Memory B cell (primary cell): ENCODE data around the gene ING2.

Experiments
- ATAC-seq: fragments of 150-1000 bp; cut with Tn5 transposase; 2 replicates; pipeline ENCODE4 v1.10.0; 2021; ENCODE audit warnings: low read depth, mild to moderate bottlenecking, moderate library complexity
- DNase-seq, 2 donors: peaks; one replicate each; pipeline ENCODE4 v3.0.0; 2022; ENCODE audit warnings: low spot score in 2 of 2
- H3K27ac Mint-ChIP-seq: one replicate; pipeline ENCODE4 v1.8.0; 2022; ENCODE audit warnings: mild to moderate bottlenecking, moderate library complexity, mixed read lengths
- H3K27me3 Mint-ChIP-seq: one replicate; pipeline ENCODE4 v1.8.0; 2022; ENCODE audit warnings: mixed read lengths
- H3K36me3 Mint-ChIP-seq: one replicate; pipeline ENCODE4 v1.8.0; 2022; ENCODE audit warnings: mild to moderate bottlenecking, mixed read lengths
- H3K4me1 Mint-ChIP-seq: one replicate; pipeline ENCODE4 v1.8.0; 2022; ENCODE audit warnings: mixed read lengths
- H3K4me3 Mint-ChIP-seq: one replicate; pipeline ENCODE4 v1.8.0; 2022; ENCODE audit warnings: mild to moderate bottlenecking, moderate library complexity, mixed read lengths
- H3K9me3 Mint-ChIP-seq: one replicate; pipeline ENCODE4 v1.8.0; 2022; ENCODE audit warnings: mixed read lengths

The ING2 gene

GRCh38 chr4:183508697-183509335 lies 4.0 kb downstream of the ING2 start:
- no peak overlapping the region for H3K4me3 Mint-ChIP-seq
- no peak for ATAC-seq
- no peaks in the 10 kb centered on the region for H3K4me1 Mint-ChIP-seq
- no peaks in the 10 kb centered on the region for H3K9me3 Mint-ChIP-seq
- no peaks in the 10 kb centered on the region for H3K27me3 Mint-ChIP-seq
- no peak overlapping the region for H3K27ac Mint-ChIP-seq
- peaks cover 10% of the 10 kb centered on the region for H3K36me3 Mint-ChIP-seq
- DNase-seq: no peak

DNA sequence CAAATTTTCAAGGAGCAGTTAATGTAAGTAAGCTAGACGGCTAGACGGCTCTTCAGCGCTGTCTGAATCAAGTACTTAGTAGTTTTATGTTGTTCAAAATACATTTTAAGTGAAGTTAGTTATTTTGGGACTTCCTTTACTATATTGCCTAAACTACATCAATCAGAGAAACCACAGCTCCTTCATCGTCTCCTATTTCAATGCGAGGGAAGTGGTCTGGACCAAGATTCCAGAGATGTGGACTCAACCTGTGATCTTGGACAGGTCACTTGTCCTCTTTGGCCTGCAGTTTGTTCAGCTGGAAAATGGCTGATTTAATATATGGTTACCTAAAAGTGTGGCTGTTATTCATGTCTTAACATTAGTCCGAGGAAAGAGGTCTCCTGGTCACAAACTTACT lies 10.6 kb downstream of the ING2 start:
- no peak for ATAC-seq
- Mint-ChIP-seq H3K4me1 (no peaks in the 10 kb centered on the region), H3K4me3 (no peak overlapping the region), H3K9me3 (no peaks in the 10 kb centered on the region), H3K27me3 (no peaks in the 10 kb centered on the region), H3K36me3 (peaks cover 7% of the 10 kb centered on the region), H3K27ac (no peak overlapping the region)
- no peak for DNase-seq

- no peaks in the 10 kb centered on the region for H3K4me1 Mint-ChIP-seq
- H3K9me3 Mint-ChIP-seq: no peaks in the 10 kb centered on the region
- no peaks in the 10 kb centered on the region for H3K27me3 Mint-ChIP-seq
- no peak overlapping the region for H3K4me3 Mint-ChIP-seq
- no peak overlapping the region for H3K27ac Mint-ChIP-seq
- H3K36me3 Mint-ChIP-seq: no peaks in the 10 kb centered on the region
- no peak for DNase-seq
- no peak for ATAC-seq
Observed at GRCh38 chr4:183517194-183517593, 12.3 kb downstream of the ING2 start.

DNA sequence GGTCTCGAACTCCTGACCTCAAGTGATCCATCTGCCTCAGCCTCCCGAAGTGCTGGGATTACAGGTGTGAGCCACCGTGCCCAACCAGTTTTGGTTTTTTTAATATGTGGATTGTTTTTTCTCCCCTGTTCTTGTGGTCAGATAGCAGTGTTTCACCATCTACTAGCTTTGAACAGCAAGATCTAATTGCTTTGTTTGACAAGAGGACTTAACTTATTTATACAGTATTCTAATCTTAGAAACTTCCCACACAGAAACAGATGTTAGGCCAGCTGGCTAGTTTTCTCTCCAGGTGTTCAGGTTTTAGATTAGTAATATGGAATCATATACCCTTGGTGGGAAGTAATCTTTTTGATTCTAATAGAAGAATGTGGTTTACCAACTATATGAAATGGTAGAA lies 12.9 kb downstream of the ING2 start:
- DNase-seq (no peak), ATAC-seq (no peak)
- no peaks in the 10 kb centered on the region for H3K9me3 Mint-ChIP-seq
- peaks cover 3% of the 10 kb centered on the region for H3K27me3 Mint-ChIP-seq
- no peaks in the 10 kb centered on the region for H3K4me1 Mint-ChIP-seq
- no peak overlapping the region for H3K4me3 Mint-ChIP-seq
- H3K36me3 Mint-ChIP-seq: no peaks in the 10 kb centered on the region
- no peak overlapping the region for H3K27ac Mint-ChIP-seq

DNA sequence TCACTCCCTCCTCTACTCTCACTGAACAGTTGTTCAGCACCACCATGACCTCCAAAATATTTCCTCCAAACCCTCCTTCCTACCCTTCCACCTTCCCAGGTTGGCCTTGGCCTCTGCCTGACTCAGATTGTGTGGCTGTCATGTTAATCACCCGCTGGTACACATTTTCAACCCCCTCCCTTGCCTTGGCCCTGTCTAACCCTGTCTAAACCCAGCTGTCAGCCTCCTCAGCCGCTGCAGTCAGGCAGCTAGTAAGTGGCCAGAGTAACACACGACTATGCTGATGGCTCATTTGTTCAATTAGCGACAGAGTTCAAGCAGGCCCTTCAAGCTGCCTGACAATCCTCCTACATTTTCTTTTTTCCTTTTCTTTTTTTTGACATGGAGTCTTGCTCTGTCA lies 18.0 kb downstream of the ING2 start:
- Mint-ChIP-seq H3K4me1 (no peaks in the 10 kb centered on the region), H3K36me3 (peaks cover 3% of the 10 kb centered on the region), H3K9me3 (no peaks in the 10 kb centered on the region), H3K27me3 (peaks cover 15% of the 10 kb centered on the region), H3K4me3 (no peak overlapping the region), H3K27ac (no peak overlapping the region)
- DNase-seq: no peak
- ATAC-seq: no peak

DNA sequence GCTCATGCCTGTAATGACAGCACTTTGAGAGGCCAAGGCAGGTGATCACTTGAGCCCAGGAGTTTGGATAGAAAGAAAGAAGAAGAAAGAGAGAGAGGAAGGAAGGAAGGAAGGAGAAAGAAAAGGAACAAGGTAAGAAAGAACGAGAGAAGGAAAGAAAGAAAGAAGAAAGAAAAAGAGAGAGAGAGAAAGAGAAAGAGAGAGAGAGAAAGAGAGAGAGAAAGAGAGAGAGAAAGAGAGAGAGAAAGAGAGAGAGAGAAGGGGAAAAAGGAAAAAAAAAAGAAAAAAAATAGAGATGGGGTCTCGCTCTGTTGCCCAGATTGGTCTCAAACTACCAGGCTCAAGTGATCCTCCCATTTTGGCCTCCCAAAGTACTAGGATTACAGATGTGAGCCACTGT lies 22.5 kb downstream of the ING2 start:
- no peak for ATAC-seq
- H3K4me3 Mint-ChIP-seq: no peak overlapping the region
- peaks cover 24% of the 10 kb centered on the region for H3K27me3 Mint-ChIP-seq
- no peak for DNase-seq
- no peaks in the 10 kb centered on the region for H3K4me1 Mint-ChIP-seq
- no peak overlapping the region for H3K27ac Mint-ChIP-seq
- no peaks in the 10 kb centered on the region for H3K9me3 Mint-ChIP-seq
- H3K36me3 Mint-ChIP-seq: peaks cover 3% of the 10 kb centered on the region

DNA sequence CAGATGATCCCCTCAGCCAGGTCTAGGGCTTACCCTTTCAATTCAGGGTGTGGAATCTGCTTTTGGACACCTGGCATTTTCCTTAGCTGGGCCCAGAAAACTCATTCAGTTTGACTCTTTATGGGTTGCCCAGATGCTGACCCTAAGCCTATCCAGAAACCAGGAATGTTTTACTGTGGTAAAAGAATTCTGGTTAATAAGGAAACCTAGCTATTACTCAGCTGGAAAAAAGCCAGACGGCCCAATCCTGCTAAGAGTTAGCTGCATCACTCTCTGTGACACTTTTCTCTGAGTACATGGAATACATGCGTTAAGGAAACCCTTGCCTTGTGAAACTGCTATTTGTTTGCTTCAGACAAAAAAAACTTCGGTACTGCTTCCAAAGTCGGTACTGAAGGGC lies 28.0 kb downstream of the ING2 start:
- Mint-ChIP-seq H3K9me3 (no peaks in the 10 kb centered on the region), H3K27me3 (peaks cover 9% of the 10 kb centered on the region), H3K4me1 (no peaks in the 10 kb centered on the region), H3K36me3 (no peaks in the 10 kb centered on the region), H3K4me3 (no peak overlapping the region), H3K27ac (no peak overlapping the region)
- ATAC-seq: no peak
- DNase-seq: no peak

DNA sequence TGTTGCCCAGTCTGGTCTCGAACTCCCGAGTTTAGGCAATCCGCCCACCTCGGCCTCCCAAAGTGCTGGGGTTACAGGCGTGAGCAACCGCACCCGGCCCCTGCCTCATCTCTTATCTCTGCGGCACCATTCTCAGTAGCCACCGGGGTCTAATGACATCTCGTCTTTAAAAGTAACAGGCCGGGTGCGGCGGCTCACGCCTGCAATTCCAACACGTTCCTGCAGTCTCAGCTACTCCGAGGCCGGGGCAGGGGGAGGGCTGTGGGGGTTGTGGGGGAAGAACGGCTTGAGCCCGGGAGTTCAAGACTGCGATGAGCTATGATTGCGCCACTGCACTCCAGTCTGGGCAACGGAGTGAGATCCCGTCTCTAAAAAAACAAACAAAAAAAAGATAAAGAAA lies 28.8 kb downstream of the ING2 start:
- ATAC-seq (no peak), DNase-seq (no peak)
- no peaks in the 10 kb centered on the region for H3K9me3 Mint-ChIP-seq
- H3K4me1 Mint-ChIP-seq: no peaks in the 10 kb centered on the region
- H3K36me3 Mint-ChIP-seq: no peaks in the 10 kb centered on the region
- no peak overlapping the region for H3K4me3 Mint-ChIP-seq
- peaks cover 9% of the 10 kb centered on the region for H3K27me3 Mint-ChIP-seq
- no peak overlapping the region for H3K27ac Mint-ChIP-seq

GRCh38 chr4:183540410-183541009 lies 35.7 kb downstream of the ING2 start:
- Mint-ChIP-seq H3K27me3 (peaks cover 4% of the 10 kb centered on the region), H3K27ac (no peak overlapping the region), H3K4me3 (no peak overlapping the region), H3K4me1 (no peaks in the 10 kb centered on the region), H3K36me3 (no peaks in the 10 kb centered on the region), H3K9me3 (peaks cover 4% of the 10 kb centered on the region)
- DNase-seq (no peak), ATAC-seq (no peak)

- ATAC-seq (no peak), DNase-seq (no peak)
- Mint-ChIP-seq H3K27me3 (peaks cover 4% of the 10 kb centered on the region), H3K9me3 (peaks cover 4% of the 10 kb centered on the region), H3K36me3 (no peaks in the 10 kb centered on the region), H3K4me3 (no peak overlapping the region), H3K27ac (no peak overlapping the region), H3K4me1 (no peaks in the 10 kb centered on the region)
Observed at GRCh38 chr4:183541010-183541751, 36.3 kb downstream of the ING2 start.

GRCh38 chr4:183541752-183542040 lies 36.8 kb downstream of the ING2 start:
- Mint-ChIP-seq H3K27me3 (peaks cover 7% of the 10 kb centered on the region), H3K9me3 (peaks cover 4% of the 10 kb centered on the region), H3K36me3 (no peaks in the 10 kb centered on the region), H3K4me1 (no peaks in the 10 kb centered on the region), H3K27ac (no peak overlapping the region), H3K4me3 (no peak overlapping the region)
- no peak for ATAC-seq
- DNase-seq: no peak

- no peak overlapping the region for H3K27ac Mint-ChIP-seq
- peaks cover 14% of the 10 kb centered on the region for H3K27me3 Mint-ChIP-seq
- ATAC-seq (no peak), DNase-seq (no peak)
- no peaks in the 10 kb centered on the region for H3K4me1 Mint-ChIP-seq
- no peak overlapping the region for H3K4me3 Mint-ChIP-seq
- H3K9me3 Mint-ChIP-seq: peaks cover 4% of the 10 kb centered on the region
- no peaks in the 10 kb centered on the region for H3K36me3 Mint-ChIP-seq
Observed at GRCh38 chr4:183543435-183543834, 38.6 kb downstream of the ING2 start.

DNA sequence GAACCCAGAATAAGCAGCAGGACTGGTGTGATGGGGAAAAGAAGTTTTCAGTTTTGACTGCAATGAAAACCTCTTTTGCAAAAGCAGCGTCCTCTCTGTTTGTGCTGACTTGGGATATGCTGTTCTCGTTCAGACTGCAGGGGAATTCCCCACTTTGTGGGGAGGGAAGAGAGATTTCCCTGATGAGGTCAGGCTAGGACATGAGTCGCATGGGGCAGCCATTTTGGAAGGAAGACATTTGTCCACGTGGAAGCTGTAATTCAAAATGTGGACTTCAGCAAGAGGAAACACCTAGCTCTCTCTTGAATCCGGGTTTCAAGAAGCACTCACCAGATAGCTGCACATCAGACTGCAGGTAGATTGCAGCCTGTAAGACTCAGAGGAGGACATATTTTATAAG lies 39.3 kb downstream of the ING2 start:
- H3K4me1 Mint-ChIP-seq: no peaks in the 10 kb centered on the region
- peaks cover 18% of the 10 kb centered on the region for H3K27me3 Mint-ChIP-seq
- no peak for ATAC-seq

GRCh38 chr4:183546376-183546775 lies 41.5 kb downstream of the ING2 start:
- no peaks in the 10 kb centered on the region for H3K4me1 Mint-ChIP-seq
- H3K4me3 Mint-ChIP-seq: no peak overlapping the region
- no peak for ATAC-seq
- no peaks in the 10 kb centered on the region for H3K36me3 Mint-ChIP-seq
- no peak overlapping the region for H3K27ac Mint-ChIP-seq
- H3K9me3 Mint-ChIP-seq: peaks cover 4% of the 10 kb centered on the region
- H3K27me3 Mint-ChIP-seq: peaks cover 18% of the 10 kb centered on the region
- DNase-seq: no peak

More for the DNA sequence above, 39.3 kb downstream of the ING2 start:
- peaks cover 4% of the 10 kb centered on the region for H3K9me3 Mint-ChIP-seq
- H3K4me3 Mint-ChIP-seq: no peak overlapping the region
- DNase-seq: no peak
- H3K27ac Mint-ChIP-seq: no peak overlapping the region
- H3K36me3 Mint-ChIP-seq: no peaks in the 10 kb centered on the region

- ATAC-seq: no peak
- DNase-seq: no peak
- Mint-ChIP-seq H3K27me3 (peaks cover 18% of the 10 kb centered on the region), H3K27ac (no peak overlapping the region), H3K36me3 (peaks cover 2% of the 10 kb centered on the region), H3K4me1 (no peaks in the 10 kb centered on the region), H3K4me3 (no peak overlapping the region), H3K9me3 (peaks cover 10% of the 10 kb centered on the region)
Observed at GRCh38 chr4:183548306-183548705, 43.4 kb downstream of the ING2 start.
